ENCODE results near the gene CD3E.

DNA sequence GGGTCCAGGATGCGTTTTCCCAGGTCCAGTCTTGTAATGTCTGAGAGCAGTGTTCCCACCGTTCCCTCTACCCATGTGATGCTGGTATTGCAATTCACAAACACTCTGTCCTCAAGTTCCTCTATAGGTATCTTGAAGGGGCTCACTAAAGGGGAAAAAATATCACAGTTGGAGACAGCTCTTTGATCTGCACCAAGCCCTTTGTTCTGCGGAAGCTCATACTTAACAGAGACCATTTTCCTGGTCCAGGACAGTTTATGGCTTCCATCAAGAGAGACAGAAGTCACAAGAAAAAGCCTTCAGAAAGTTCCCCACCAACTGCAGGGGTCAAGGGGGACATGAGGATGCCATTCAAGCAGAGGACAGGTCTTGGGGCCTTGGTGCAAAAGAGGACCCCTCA lies 35.9 kb downstream of the CD3E start:
- TF ChIP-seq, protein P1, sequence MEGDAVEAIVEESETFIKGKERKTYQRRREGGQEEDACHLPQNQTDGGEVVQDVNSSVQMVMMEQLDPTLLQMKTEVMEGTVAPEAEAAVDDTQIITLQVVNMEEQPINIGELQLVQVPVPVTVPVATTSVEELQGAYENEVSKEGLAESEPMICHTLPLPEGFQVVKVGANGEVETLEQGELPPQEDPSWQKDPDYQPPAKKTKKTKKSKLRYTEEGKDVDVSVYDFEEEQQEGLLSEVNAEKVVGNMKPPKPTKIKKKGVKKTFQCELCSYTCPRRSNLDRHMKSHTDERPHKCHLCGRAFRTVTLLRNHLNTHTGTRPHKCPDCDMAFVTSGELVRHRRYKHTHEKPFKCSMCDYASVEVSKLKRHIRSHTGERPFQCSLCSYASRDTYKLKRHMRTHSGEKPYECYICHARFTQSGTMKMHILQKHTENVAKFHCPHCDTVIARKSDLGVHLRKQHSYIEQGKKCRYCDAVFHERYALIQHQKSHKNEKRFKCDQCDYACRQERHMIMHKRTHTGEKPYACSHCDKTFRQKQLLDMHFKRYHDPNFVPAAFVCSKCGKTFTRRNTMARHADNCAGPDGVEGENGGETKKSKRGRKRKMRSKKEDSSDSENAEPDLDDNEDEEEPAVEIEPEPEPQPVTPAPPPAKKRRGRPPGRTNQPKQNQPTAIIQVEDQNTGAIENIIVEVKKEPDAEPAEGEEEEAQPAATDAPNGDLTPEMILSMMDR (IDR thresholded peaks at IDR 0.05), result no peak
- no peak for TF ChIP-seq POLR2A (IDR thresholded peaks at IDR 0.05)

Data from adrenal gland (tissue), 5 donors.